T-helper 1 cell (primary cell): ENCODE data around the gene USP21.

Experiments
- DNase-seq, 5 donors: peaks; one replicate each; pipeline ENCODE4 v3.0.0-alpha.2; 2012 to 2020

Gene USP21

DNA sequence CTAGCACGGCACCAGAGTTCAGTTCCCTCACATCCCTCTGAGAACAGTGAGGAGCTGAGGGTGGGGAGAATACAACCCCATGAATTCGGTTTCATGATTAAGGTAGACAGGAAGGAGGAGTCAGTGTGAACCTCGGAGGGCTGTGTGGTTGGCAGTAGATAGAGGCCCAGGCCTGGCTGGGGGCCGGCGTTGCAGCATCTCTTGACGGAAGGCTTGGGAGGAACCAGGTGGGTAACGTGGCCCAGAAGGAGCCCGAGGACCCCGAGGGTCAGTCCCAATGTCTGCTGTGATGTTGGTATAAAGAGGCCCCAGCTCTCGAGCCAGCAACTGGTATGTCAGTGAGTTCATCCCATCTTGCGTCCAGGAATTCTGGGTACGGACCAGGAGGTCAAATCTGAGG lies 12.4 kb downstream of the USP21 start:
- DNase-seq, result no peak

DNA sequence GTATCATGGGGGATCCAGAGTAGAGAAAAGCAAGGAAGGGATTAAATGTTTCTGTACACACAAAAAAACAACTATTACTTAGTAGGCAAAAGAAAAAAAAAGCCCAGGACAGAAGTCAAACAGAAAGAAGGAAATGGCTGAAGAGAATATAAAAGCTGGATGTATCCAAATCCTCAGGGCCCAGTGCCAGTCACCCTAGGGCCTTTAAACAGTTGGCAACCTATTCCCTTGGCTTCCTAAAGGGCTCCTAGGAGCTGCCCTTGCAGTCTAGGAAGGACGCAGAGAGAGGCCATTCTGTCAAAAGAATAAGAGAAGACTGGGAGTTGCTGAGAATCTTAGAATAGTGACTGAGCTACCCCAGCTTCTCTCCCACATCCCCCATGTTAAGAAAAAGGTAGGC lies 13.0 kb downstream of the USP21 start:
- DNase-seq, result no peak

DNA sequence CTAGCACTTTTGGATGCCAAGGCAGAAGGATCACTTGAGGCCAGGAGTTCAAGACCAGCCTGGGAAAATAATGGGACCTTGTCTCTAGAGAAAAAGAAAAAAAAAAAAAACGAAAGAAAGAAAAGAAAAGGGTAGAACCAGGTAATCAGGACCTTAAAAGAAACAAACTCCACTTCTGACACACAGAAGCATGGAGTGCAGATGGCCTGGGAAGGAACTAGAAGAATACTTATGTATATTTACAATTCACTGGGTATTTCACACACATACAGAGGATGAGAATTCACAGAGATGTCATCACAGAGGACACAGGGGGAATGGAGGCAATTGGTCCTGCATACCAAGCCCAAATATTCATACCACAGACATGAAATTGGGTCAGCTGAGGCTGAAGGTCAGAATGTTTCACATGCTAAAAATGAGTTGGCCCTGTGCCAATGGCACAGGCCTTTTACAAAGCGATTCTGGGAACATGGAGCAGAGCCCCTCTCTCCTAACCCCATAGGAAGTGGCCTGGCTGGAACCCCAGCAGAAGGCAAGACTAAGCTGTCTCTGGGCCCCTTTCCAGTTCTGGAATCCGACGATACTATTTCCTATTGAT lies 13.6 kb downstream of the USP21 start:
- no peak for DNase-seq

DNA sequence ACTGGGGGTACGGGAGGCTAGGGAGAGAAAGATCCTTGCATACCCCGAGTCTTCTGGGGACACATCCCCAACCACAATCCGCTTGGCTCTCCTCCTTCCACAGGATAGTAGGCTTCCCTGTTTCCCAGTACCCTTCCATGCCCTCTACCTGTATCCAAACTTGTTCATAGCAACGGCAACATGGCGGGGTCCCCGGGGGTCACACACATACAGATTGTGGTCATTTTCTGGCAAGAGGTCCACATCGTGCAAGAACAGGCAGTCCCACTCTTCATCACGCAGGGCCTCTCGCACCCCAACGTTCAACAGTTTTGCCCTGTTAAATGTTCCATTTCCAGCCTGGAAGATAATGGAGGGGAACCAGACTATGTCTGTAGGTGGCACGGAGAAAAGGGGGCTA lies 14.4 kb downstream of the USP21 start:
- no peak for DNase-seq

DNA sequence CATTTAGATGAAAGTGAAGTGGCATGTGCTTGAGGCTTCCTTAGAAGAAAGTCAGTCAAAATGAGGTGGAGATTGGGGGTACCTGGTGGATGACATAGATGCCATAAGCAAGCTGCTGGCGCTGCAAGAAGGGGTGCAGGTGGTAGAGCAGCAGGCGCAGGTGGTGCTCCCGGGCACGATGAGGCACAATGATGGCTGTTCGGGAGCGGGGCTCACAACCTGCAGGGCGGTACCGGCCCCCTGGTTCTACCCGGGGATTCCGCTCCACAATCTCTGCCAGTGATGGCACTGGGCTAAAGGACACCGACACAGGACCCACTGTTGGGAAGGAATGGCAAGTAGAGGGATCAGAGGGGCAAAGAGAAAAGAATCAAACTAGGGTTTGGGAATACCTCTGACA lies 15.6 kb downstream of the USP21 start:
- DNase-seq, result no peak

DNA sequence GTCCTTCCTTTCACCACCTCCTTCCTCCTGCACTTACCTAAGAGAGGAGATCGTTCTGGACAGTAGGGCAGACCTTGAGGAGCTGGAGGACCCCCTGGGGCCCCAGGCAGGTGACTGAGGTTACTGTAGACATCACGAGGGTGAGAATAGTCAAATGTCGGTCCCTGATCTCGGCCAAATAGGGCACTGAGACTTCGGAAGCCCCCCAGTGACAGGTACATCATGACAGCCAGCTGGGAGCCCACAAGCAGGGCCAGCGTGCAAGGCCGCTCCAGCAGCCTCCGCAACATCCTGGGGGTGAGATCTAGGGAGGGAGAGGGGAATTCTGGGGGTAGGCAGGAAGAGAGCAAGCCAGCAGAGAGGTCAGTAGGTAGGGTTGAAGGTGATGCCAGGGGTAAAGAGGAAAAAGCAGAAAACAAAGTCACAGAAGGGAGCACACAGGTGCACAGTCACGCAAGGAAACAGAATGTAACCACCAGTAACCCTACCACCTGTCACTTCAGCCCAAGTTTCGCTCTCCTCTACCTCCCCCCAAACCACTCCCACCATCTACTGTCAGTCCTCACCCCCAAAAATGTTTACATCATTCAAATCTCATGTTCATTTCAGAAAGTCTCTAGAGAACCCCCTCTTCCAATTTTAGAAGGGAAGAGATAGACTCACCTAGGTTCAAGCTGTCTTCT lies 16.6 kb downstream of the USP21 start:
- DNase-seq, result no peak

DNA sequence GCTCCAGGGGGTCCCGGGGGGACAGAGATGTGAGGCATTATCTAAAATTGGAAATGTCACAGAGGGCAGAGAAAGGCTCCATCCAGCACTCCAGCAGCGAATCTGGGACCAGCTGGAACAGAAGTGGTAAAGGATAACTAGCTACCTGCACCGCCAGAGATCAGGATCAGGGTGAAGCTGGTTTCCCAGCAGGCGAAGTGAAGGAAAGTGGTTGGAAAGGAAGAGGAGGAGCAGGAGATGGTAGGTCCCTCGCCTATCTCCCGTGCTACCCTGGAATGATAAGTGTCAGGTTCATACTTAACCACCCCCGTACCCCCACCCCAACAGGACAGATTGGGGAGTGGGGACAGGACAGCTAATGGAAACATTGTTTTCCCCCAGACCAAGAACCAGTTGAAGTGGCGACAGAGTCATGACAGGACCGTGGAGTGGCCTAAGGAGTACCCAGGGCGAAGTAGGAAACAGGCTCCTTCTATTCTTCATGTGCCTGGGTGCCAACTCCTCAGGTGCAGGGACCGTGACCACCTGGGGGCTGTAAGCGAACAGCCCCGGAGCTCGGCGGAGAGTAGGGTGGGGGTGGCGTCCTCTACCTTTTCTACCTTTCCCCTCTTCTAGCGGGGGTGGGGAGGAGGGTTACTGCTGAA lies 17.3 kb downstream of the USP21 start:
- no peak for DNase-seq

DNA sequence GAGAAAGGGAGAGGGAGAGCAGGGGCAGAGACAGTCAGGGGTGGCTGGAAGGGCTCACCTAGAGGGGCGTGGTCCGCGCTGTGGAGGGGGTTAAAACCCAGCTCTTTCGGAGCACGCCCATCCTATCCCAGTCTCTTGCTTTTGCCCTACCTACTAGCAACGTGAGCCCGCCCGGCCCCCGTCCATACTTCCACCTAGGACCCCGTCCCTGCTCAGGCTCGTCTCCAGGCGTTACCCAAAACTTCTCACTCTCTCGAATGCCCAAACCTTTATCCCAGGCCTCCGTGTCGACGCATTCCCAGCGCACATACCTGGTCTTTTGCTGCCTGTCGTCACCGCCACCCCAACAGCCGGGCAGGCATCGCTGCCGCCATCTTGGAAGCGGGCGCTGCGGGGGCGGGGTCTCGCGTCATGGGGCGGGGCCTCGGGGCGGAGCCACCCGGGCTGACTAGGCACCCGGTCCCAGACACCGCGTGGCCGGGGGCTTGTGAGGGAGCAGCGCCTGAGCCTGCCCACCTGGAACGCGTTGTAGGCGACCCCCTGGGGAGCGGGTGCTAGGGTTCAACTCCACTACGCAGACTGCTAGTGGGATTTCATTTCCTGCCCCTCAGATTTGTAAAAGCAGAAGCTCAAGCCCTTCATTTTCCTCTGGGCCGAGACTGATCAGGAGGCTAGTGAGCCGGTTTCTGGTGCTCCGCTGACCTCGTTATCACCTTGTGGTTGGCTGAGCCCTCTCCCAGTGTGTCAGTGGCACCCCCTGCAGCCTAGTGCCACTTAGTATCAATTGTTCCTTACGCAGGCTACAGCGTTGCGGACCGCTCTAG lies 18.0 kb downstream of the USP21 start, which contains the start of gene B4GALT3:
TSS of gene B4GALT3 (minus strand) at position 396 of the 824 bp plus-strand sequence. CDS start 1,447 bp downstream, outside the sequence.
- peak; percentile 80 to 90 (median 87) for DNase-seq

DNA sequence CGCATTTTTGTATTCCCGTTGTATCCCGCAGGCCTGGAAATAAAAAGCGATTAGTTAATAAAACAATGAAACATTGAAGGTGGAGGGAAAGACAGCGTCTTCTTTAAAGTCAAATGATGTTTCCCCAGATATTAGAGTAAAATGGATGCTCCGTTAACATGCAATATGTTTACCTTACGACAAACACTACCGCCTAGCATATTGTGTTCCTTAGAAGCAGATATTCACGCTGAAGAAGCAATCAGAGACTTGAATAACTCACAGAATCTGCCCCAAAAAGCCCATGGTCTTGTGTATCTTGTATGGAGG lies 18.6 kb downstream of the USP21 start:
- DNase-seq, result no peak

DNA sequence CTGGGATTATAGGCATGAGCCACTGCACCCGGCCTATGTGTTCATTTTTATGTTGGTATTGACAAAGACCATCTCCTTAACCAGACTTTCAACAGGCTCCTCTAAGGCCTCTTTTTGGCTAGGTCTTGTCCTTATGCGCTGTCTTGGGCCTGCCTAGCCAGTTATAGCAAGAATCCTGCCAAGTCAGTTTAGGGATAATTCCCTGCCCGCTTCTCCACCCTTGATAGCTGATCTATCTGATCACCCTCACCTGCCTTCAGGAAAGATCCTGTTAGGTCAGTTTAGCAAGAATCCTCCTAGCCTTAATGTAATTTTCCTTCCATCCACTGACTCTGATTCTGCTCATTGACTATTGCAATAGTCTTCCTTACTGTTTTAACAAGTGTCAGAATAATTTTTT lies 20.4 kb downstream of the USP21 start:
- no peak for DNase-seq

DNA sequence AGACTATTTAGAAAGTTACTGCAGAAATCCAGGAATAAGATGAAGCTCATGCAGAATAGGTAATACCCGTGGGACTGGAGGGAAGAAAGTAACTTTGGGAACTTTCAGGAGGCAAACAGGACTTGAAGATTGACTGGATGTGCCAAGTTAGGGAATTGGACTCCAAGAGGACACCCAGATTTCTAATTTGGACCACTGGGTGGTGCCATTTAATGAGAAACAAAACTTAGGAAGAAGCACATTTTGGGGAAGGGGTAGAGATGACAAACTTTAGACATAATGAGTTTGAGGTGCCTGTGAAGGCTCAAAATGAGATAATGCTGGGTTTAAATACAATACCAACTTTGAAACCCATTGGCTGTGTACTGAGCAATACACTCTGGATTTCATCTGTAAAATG lies 21.3 kb downstream of the USP21 start:
- DNase-seq, result peak in 1 of 5 donors; percentile 41

DNA sequence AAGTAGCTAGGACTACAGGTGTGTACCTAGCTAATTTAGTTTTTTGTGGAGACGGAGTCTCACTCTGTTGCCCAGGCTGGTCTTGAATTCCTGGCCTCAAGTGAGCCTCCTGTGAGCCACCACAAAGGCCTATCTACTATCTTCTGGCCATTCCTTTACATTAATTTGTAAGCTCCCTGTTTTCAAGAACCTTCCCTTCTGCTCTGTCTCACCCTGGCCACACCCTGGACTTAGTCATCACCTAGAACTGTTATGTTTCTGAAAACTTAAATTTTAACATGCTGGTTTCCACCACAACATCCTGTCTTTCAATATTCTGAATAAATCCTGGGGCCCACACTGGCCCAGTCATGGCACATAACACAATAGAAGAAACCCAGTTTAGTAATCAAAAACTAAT lies 22.9 kb downstream of the USP21 start:
- DNase-seq, result peak in 2 of 5 donors; percentile 19 to 91

DNA sequence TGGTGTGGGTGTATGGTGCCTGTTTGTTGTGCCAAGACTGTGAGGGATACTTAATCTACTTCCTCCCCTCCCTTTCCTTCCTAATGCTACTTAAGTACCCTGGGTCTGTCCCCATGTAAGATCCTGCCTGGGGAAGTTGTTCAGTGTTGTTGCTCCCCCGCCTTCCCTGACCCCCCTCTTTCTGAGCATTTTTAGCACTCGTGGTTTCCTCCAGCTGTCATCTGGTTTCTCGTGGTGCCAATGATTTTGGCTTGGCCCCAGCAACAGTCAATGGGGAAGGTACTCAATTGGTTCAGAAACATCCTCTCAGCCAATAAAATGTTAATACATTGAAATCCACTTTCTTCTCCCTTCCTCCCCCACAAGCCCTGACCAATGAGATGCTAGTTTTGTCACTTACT lies 26.0 kb downstream of the USP21 start:
- DNase-seq, result peak; percentile 50 to 94 (median 69)

DNA sequence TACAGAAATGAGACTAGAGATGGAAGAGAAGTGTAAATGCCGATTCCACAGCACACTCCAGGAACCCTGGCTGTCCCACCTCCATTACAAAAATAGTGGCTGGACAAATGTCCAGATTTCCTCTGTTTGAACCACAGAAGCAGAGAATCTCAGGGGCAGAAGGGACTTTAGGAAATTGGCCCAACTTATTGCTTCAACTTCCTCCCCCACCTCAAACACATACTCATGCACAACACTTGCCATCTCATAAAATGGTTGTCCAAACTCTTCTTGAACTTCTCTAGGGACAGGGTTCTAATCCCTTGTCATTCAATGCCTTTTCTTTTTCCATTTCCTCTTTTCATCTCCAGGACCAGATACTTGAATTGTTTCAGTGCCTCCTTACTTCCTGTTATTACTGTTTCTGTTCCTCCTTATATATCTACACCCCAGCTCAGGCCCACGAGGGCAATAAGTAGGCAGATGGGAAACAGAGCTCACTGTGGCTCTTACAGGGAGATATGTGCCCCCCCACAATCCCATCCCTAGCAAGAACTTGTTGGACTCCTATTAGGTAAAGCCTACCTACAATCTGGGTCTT lies 26.5 kb downstream of the USP21 start:
- DNase-seq, result no peak

DNA sequence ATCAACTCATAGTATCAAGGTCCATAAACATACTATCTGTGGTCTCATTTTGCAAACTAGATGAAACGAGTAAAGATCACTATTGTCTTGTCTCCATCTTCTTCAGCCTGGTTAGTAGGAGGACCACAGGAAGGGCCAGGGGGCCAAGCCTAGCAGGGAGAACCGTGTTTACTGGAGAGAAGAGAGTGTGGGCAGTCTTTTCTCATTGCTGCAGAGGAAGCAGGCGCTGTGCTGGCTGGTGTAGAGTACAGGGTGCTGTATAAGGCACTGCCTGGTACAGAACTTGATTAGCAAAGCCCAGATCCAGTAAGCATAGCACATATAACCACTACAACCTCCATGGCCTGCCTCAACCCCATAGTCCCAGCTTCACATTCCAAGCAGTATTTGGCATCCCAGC lies 28.0 kb downstream of the USP21 start:
- DNase-seq, result no peak

DNA sequence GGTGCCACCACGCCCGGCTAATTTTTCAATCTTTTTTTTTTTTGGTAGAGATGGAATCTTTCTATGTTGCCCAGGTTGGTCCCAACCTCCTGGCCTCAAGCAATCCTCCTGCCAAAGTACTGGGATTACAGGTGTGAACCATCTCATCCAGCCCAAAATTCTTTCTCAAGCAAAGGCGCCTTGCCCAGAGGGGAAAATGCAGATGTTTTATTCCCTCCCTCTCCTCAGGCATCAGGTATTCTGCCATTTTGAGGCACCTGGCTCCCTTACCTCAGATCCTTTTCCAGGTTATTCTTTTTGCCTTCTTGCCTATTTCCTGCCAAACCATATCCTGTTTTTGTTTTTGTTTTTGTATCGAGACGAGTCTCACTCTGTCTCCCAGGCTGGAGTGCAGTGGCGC lies 29.1 kb downstream of the USP21 start:
- DNase-seq, result no peak

DNA sequence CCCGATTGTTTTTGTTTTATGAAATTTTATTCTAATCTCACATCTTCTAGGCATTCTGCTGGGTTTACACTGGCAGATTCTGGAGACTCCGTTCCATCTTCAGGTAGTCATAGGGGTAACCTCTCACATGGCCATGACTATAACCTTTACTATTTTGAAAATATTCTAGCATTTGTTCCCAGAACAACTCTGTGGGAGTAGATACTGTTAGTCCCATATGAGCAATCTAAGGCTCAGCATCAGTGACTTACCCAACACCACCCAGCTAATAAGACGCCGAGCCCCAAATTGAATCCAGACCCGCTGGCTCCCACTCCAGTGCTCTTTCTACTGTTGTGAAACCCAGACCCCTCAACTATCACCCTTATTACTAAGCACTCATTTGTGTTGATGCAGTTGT lies 29.7 kb downstream of the USP21 start:
- no peak for DNase-seq

DNA sequence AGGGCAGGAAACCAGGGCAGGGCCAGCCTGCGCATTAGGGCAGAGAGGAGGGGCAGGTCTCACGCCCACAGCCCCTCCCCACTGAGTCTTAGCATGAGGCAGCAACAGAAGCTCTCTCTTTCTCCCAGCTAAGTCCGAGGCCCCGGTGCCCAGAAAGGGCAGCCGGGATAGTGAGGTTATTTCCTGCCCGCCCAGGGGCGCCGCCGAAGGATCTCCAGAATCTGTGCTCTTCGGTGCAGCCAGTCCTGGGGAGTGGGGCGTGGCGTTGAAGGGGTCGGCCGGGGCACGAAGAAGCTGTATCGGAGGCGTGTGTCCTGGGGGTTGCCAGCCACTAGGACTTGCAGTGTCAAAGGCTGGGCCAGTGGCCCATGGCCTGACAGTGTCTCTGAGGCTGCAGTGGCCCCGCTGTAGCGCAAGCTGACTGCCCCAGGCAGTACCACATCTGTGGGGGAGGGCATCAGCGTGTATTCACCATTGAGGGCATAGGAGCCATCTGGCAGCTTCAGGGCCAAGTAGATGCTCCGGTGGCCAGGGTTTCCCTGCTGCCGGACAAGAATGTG lies 31.7 kb downstream of the USP21 start:
- DNase-seq, result no peak

DNA sequence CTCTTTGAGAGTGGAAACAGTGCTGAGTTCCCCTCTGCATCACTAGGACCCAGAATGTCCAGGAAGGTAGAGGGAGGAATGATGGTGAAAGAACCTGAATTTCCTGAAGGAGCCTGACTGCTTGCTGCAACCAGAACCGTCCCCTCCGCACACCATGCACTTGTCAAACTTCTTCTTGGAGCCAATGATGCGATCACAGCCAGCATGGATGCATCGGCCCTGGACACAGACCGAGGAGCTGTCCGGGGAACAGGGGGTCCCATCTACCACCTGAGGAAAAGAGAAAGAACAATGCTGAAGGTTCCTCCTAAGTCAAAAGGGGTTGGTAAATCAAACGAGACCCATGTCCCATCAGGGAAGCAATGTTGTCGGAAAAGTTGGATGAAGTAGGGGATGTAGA lies 32.7 kb downstream of the USP21 start:
- no peak for DNase-seq

DNA sequence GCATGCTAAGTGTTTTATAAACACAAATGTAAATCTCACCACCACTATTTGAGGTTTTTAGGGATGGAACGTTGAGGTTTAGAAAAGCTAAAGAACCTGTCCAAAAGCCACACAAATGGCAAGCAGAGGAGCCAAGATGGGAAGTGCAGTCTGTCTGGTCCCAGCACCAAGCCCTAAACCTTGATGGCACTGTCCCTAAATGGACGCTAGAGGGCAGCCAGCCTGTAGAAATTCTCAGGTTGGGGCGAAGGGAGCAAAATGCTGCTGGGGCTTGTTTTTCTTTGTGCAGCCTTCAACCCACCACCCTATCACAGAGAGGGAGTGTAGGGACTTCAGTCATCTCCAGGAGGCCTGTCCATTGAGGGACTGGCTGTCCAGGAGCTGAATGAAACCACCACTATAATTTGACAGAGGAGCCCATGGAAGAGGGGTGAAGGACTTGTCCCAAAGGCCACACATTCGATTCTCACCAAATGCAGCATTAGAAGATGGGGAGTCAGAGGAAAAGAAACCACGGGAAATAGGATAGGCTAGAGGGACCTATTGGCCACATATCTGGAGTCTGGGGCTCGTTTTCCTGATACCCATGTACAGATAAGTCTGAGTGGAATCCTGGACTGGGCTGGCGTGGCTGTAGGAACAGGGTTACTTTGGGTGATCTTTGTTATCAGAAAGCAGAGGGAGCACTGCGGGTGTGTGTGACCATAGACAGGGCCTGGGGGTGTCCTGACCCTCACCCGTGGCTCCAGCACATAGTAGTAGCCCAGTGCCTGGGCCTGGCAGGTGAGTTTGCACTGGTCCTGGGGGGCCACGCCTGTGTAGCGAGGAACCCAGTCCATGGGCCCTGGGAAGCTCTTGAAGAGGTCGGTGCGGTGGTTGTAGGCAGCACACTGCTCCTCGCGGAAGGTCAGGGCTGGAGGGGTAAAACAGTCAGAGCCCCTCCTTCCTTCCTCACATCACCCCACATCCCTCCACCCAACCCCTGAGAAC lies 33.5 kb downstream of the USP21 start:
- DNase-seq, result peak; percentile 30 to 79 (median 47)

DNA sequence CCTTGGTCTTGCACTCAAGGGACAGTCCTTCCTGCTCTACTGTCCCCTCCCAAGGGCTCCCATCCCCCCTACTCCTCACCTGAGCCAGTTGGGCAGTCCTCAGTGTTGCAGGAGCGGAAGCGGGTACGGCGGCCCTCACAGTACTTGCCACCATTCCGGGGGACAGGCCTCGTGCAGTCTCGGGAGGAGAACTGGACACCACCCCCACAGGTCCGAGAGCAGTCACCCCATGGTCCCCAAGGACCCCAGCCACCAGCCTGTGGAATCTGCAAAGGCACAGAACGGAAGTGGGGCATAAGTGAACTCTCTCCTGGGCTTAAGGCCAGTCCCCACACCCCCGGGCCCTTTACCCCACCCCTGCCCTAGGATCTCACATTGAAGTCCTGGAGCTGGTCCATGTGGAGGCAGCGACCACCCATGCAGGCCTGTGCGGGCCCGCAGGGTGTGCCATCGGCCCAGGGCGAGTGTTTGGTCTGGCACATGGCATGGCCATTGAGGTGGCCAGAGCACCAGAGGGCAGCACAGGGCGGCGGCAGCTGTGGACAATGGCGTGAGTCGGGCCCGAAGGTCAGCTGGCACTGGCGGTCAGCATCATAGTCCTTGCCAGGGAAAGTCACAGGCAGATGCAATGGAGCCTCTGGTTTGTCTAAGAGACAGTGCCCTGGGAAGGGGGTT lies 34.4 kb downstream of the USP21 start:
- DNase-seq, result no peak
